Neuronal stem cell (in vitro differentiated cells): ENCODE measurements around the gene HOXA10.

Experiments used
- DNase-seq: peaks from one replicate; pipeline ENCODE4 v3.0.0-alpha.2; 2013; ENCODE audit warnings: low spot score
- H2AFZ ChIP-seq: one replicate; pipeline ENCODE4 v1.6.1; 2013; ENCODE audit warnings: mild to moderate bottlenecking, low read length, inconsistent platforms
- H2AK5ac ChIP-seq: 2 replicates; pipeline ENCODE4 v1.6.1; 2013; ENCODE audit warnings: low read depth, mild to moderate bottlenecking, inconsistent platforms, low read length, moderate library complexity, mixed read lengths
- H2BK120ac ChIP-seq: 2 replicates; pipeline ENCODE4 v1.6.1; 2013; ENCODE audit warnings: low read depth, mild to moderate bottlenecking, inconsistent platforms, low read length, moderate library complexity, mixed read lengths
- H2BK12ac ChIP-seq: one replicate; pipeline ENCODE4 v1.6.1; 2013; ENCODE audit warnings: low read length, inconsistent platforms
- H2BK15ac ChIP-seq: 2 replicates; pipeline ENCODE4 v1.6.1; 2013; ENCODE audit warnings: mild to moderate bottlenecking, low read length, inconsistent platforms, mixed read lengths
- H2BK5ac ChIP-seq: one replicate; pipeline ENCODE4 v1.6.1; 2013; ENCODE audit warnings: inconsistent platforms, mild to moderate bottlenecking, low read length, moderate library complexity
- H3K14ac ChIP-seq: one replicate; pipeline ENCODE4 v1.6.1; 2013; ENCODE audit warnings: low read length, inconsistent platforms
- H3K18ac ChIP-seq: 2 replicates; pipeline ENCODE4 v1.6.1; 2013; ENCODE audit warnings: low read length, inconsistent platforms
- H3K23ac ChIP-seq: 2 replicates; pipeline ENCODE4 v1.6.1; 2013; ENCODE audit warnings: low read depth, mild to moderate bottlenecking, mixed read lengths, low read length, inconsistent platforms; ENCODE audit not compliant: poor library complexity
- H3K27ac ChIP-seq: replicated peaks from 3 replicates; pipeline ENCODE4 v1.5.1; 2013; ENCODE audit warnings: low read length, inconsistent platforms
- H3K27me3 ChIP-seq, 3 experiments: 2 replicates each; pipeline ENCODE4 v1.6.1; 2013; ENCODE audit warnings: low read length in 3 of 3, mild to moderate bottlenecking in 2 of 3, inconsistent platforms in 1 of 3, low read depth in 1 of 3, mixed read lengths in 1 of 3, moderate library complexity in 1 of 3; ENCODE audit not compliant: control insufficient read depth in 3 of 3, insufficient read depth in 3 of 3
- H3K36me3 ChIP-seq, 2 donors: replicated peaks in 1 of 2; 2 replicates each; pipeline ENCODE4 v1.6.1; 2013; ENCODE audit warnings: low read length in 2 of 2; ENCODE audit not compliant: control insufficient read depth in 2 of 2, insufficient read depth in 2 of 2
- H3K4ac ChIP-seq: 2 replicates; pipeline ENCODE4 v1.6.1; 2013; ENCODE audit warnings: inconsistent platforms, mild to moderate bottlenecking, low read length, moderate library complexity
- H3K4me1 ChIP-seq, 2 donors: 1 replicate in 1 of 2; 2 replicates in 1 of 2; pipeline ENCODE4 v1.6.1; 2013; ENCODE audit warnings: low read length in 2 of 2, low read depth in 1 of 2; ENCODE audit not compliant: control insufficient read depth in 2 of 2, insufficient read depth in 1 of 2
- H3K4me2 ChIP-seq: one replicate; pipeline ENCODE4 v1.6.1; 2013; ENCODE audit warnings: mild to moderate bottlenecking, low read length, inconsistent platforms; ENCODE audit not compliant: insufficient read depth, poor library complexity, severe bottlenecking
- H3K4me3 ChIP-seq, 2 donors: 2 replicates each; pipeline ENCODE4 v1.5.1; 2013; ENCODE audit warnings: low read length in 2 of 2, mild to moderate bottlenecking in 2 of 2, inconsistent platforms in 1 of 2, moderate library complexity in 1 of 2
- H3K79me1 ChIP-seq: one replicate; pipeline ENCODE4 v1.6.1; 2013; ENCODE audit warnings: low read depth, mild to moderate bottlenecking, inconsistent platforms, low read length, moderate library complexity
- H3K9ac ChIP-seq: one replicate; pipeline ENCODE4 v1.6.1; 2013; ENCODE audit warnings: mild to moderate bottlenecking, low read depth, low read length, inconsistent platforms; ENCODE audit not compliant: poor library complexity
- H3K9me3 ChIP-seq, 2 donors: replicated peaks in 1 of 2; 2 replicates each; pipeline versions ENCODE3 to v1.6.1; 2013; ENCODE audit warnings: low read length in 2 of 2, mild to moderate bottlenecking in 2 of 2, inconsistent platforms in 1 of 2, low read depth in 1 of 2, mixed read lengths in 1 of 2, moderate library complexity in 1 of 2; ENCODE audit not compliant: control insufficient read depth in 2 of 2, insufficient read depth in 1 of 2
- H4K8ac ChIP-seq: one replicate; pipeline ENCODE4 v1.6.1; 2013; ENCODE audit warnings: low read depth, mild to moderate bottlenecking, inconsistent platforms, low read length, moderate library complexity
- H4K91ac ChIP-seq: one replicate; pipeline ENCODE4 v1.6.1; 2013; ENCODE audit warnings: low read length, low read depth, mild to moderate bottlenecking, inconsistent platforms; ENCODE audit not compliant: poor library complexity
- WGBS, 2 donors: extraction: QIAGEN DNeasy Blood & Tissue Kit; methylation state at CpG; one replicate each; pipeline ENCODE4 v1.1.7; 2013; ENCODE audit warnings: missing lambda C conversion rate in 2 of 2, mixed read lengths in 1 of 2; ENCODE audit not compliant: insufficient read length in 2 of 2, insufficient replicate concordance in 1 of 2; ENCODE audit errors: extremely low coverage in 2 of 2; 5-methylcytosine and 5-hydroxymethylcytosine counted together

Gene HOXA10

DNA sequence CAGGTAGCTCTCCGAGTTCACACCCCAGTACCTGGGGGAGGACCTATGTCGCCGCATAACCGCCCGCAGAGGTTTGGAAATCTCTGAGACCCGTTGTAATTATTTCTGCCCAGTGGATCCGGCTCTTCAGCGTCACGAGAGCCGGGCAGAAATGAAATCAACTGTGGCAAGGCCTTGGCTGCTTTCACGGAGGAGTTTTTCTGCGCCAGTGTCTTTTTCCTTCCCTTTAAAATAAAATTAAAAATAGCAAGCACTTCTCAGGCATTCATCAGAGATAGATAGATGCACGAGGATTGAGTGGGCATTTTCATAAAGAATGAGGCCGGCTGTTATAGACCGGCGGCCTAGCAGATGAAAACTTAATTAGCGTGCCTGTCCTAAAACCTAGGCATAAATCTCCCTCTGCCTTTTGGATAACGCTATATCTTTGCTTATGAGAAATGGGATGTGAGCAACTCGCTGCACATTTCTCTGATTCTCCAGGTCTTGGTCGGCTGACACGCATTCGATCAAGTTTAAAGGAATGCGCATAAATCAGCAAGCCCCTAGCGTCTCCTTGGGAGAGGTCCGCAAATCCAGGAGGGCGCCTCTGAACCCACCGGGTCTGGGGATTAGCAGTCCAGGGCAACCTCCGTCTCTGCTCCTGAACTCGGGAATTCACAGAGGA is 19.3 kb upstream of the HOXA10 start:
- H3K23ac ChIP-seq: no peak overlapping the region
- WGBS, 2 donors: no CpG with 5 or more reads among the region's 29 CpGs
- no peak overlapping the region for H2BK12ac ChIP-seq
- H3K4me3 ChIP-seq: no peak overlapping the region
- no peaks in the 10 kb centered on the region for H3K79me1 ChIP-seq
- no peak for DNase-seq
- H3K27me3 ChIP-seq: peaks cover 56 to 100% (median 84%) of the 10 kb centered on the region in 3 experiments
- no peak overlapping the region for H2BK120ac ChIP-seq
- peak overlapping the region; percentile 61 for H2AFZ ChIP-seq
- H3K27ac ChIP-seq: no peak overlapping the region
- H3K18ac ChIP-seq: no peak overlapping the region
- H3K4ac ChIP-seq: no peak overlapping the region
- no peaks in the 10 kb centered on the region for H3K36me3 ChIP-seq
- no peak overlapping the region for H2AK5ac ChIP-seq
- H3K14ac ChIP-seq: no peak overlapping the region
- H2BK5ac ChIP-seq: no peak overlapping the region
- no peak overlapping the region for H3K9ac ChIP-seq
- H4K91ac ChIP-seq: no peak overlapping the region
- H4K8ac ChIP-seq: no peak overlapping the region
- H2BK15ac ChIP-seq: no peak overlapping the region
- H3K9me3 ChIP-seq: peaks cover 2% of the 10 kb centered on the region in 2 donors
- no peak overlapping the region for H3K4me2 ChIP-seq
- no peaks in the 10 kb centered on the region for H3K4me1 ChIP-seq

- no peak overlapping the region for H2BK12ac ChIP-seq
- H3K27ac ChIP-seq: no peak overlapping the region
- no peaks in the 10 kb centered on the region for H3K79me1 ChIP-seq
- no CpG with 5 or more reads among the region's 78 CpGs for WGBS, 2 donors
- no peaks in the 10 kb centered on the region for H3K4me1 ChIP-seq
- H3K9me3 ChIP-seq: peaks cover 2% of the 10 kb centered on the region in 2 donors
- no peak overlapping the region for H4K91ac ChIP-seq
- H2AFZ ChIP-seq: peak overlapping the region; percentile 83
- no peak overlapping the region for H2AK5ac ChIP-seq
- H3K4me2 ChIP-seq: no peak overlapping the region
- no peak overlapping the region for H3K18ac ChIP-seq
- no peak overlapping the region for H3K4me3 ChIP-seq
- H2BK15ac ChIP-seq: no peak overlapping the region
- H3K23ac ChIP-seq: peak overlapping the region; percentile 77
- no peak overlapping the region for H3K4ac ChIP-seq
- peaks cover 57 to 100% (median 84%) of the 10 kb centered on the region in 3 experiments for H3K27me3 ChIP-seq
- H3K9ac ChIP-seq: no peak overlapping the region
- H2BK120ac ChIP-seq: no peak overlapping the region
- no peak overlapping the region for H2BK5ac ChIP-seq
- H3K36me3 ChIP-seq: no peaks in the 10 kb centered on the region
- no peak for DNase-seq
- no peak overlapping the region for H3K14ac ChIP-seq
- H4K8ac ChIP-seq: no peak overlapping the region
Observed at GRCh38 chr7:27192546-27193334, 18.6 kb upstream of the HOXA10 start.

DNA sequence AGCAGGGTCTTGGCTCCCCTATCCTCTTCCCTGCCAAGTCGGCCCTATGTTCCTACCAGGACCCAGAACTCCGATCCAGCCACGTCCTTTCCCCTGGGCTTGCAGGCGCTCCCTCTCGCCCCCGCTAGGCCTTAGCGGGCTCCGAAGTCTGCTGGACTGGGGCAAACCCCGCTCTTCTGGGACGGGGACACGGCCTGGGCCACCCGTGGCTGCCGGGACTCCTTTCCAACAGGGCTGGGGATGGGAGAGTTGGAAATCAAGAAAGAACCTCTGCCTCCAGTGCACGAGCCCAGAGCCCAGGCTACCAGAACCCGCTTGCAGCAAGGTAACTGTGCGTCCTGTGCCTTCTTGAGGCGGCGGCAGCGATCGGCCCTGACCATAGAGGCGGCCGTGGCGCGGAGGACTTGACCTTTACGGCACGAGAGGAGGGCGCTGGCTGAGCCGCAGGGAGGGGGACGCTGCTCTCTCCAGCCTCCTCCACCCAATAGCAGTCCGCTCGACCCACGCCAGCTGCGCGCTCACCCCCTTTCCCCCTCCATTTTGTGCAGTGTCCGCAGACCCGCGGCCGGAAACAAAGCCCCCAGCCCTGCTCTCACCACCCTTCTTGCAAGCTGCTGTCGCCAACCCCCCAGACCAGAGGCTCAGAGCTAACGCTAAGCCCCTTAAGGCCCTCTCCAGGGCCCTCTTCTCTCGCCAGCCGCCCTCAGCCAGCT is 17.9 kb upstream of the HOXA10 start:
- H3K4me2 ChIP-seq: no peak overlapping the region
- no peaks in the 10 kb centered on the region for H3K4me1 ChIP-seq
- H3K27ac ChIP-seq: no peak overlapping the region
- H3K4ac ChIP-seq: no peak overlapping the region
- H3K27me3 ChIP-seq: peaks cover 60 to 100% (median 87%) of the 10 kb centered on the region in 3 experiments
- H3K23ac ChIP-seq: peak overlapping the region; percentile 77
- H3K79me1 ChIP-seq: no peaks in the 10 kb centered on the region
- no peak overlapping the region for H2BK12ac ChIP-seq
- no peak overlapping the region for H2BK5ac ChIP-seq
- peak overlapping the region; percentile 83 for H2AFZ ChIP-seq
- WGBS, 2 donors: no CpG with 5 or more reads among the region's 42 CpGs
- no peaks in the 10 kb centered on the region for H3K36me3 ChIP-seq
- no peak overlapping the region for H3K14ac ChIP-seq
- H4K91ac ChIP-seq: no peak overlapping the region
- peaks cover 2% of the 10 kb centered on the region in 2 donors for H3K9me3 ChIP-seq
- no peak for DNase-seq
- H4K8ac ChIP-seq: no peak overlapping the region
- no peak overlapping the region for H3K9ac ChIP-seq
- no peak overlapping the region for H2BK15ac ChIP-seq
- no peak overlapping the region for H2AK5ac ChIP-seq
- no peak overlapping the region for H2BK120ac ChIP-seq
- H3K18ac ChIP-seq: no peak overlapping the region
- H3K4me3 ChIP-seq: peak overlapping the region in 1 of 2 donors; percentile 37
